ENCODE results near the gene C1R.
A peak's percentile ranks its signal among the peaks of the same experiment; 100 is the strongest.
"Not testable (repeated sequence)": the region's sequence is repeated elsewhere in the genome, so short reads cannot be mapped to it uniquely, and the experiment has no call there.

Gene C1R

GRCh38 chr12:7065073-7065623, 27.1 kb downstream of the C1R start:
- no peak for DNase-seq

GRCh38 chr12:7064516-7064915, 27.7 kb downstream of the C1R start:
- no peak for DNase-seq

GRCh38 chr12:7061596-7061995, 30.6 kb downstream of the C1R start:
- DNase-seq: no peak

GRCh38 chr12:7061138-7061537, 31.1 kb downstream of the C1R start:
- DNase-seq: no peak

GRCh38 chr12:7060353-7060954, 31.8 kb downstream of the C1R start, which contains the start of gene C1S:
C1S (plus strand) TSS chr12:7060718; CDS start chr12:7061913, 1,195 bp downstream.
- no peak for DNase-seq

- DNase-seq: no peak
Measured at GRCh38 chr12:7059780-7060179, 32.5 kb downstream of the C1R start.

- DNase-seq: no peak
Measured at GRCh38 chr12:7058850-7059395, 33.3 kb downstream of the C1R start.

GRCh38 chr12:7058163-7058845, 33.9 kb downstream of the C1R start:
- no peak for DNase-seq

GRCh38 chr12:7055736-7056135, 36.5 kb downstream of the C1R start:
- not testable (repeated sequence) for DNase-seq

GRCh38 chr12:7054925-7055324, 37.3 kb downstream of the C1R start:
- DNase-seq: no peak

GRCh38 chr12:7049973-7050372, 42.3 kb downstream of the C1R start:
- DNase-seq: not testable (repeated sequence)

- DNase-seq: not testable (repeated sequence)
Measured at GRCh38 chr12:7049445-7049951, 42.7 kb downstream of the C1R start.

- DNase-seq: no peak
Measured at GRCh38 chr12:7047306-7047705, 44.9 kb downstream of the C1R start.

GRCh38 chr12:7046383-7047105, 45.7 kb downstream of the C1R start:
- DNase-seq: no peak

- DNase-seq: no peak
Measured at GRCh38 chr12:7045913-7046312, 46.3 kb downstream of the C1R start.

GRCh38 chr12:7042842-7043241, 49.4 kb downstream of the C1R start:
- peak; percentile 41 for DNase-seq

- no peak for DNase-seq
Measured at GRCh38 chr12:7039403-7039802, 52.8 kb downstream of the C1R start.

GRCh38 chr12:7038591-7038990, 53.7 kb downstream of the C1R start:
- DNase-seq: no peak

GRCh38 chr12:7037411-7037810, 54.8 kb downstream of the C1R start:
- DNase-seq: not testable (repeated sequence)

GRCh38 chr12:7035463-7035862, 56.8 kb downstream of the C1R start:
- DNase-seq: no peak

- no peak for DNase-seq
Measured at GRCh38 chr12:7034464-7034863, 57.8 kb downstream of the C1R start.

GRCh38 chr12:7032990-7033389, 59.3 kb downstream of the C1R start:
- no peak for DNase-seq

- DNase-seq: no peak
Measured at GRCh38 chr12:7031306-7031705, 60.9 kb downstream of the C1R start.
